ENCODE results near the gene EFNA5. TPM values are rescaled to one million over a fixed set of nuclear protein-coding genes. Genes with fewer than 3 reads are reported as not detected.

The EFNA5 gene
- total RNA-seq, 4 donors from 2014 or later, result 2.8 to 5.7 (median 3.7) TPM

GRCh38 chr5:107580889-107581820, 89.6 kb downstream of the EFNA5 start:
- H3K27ac ChIP-seq (replicated peaks in 1 of 4), result peak overlapping the region in 2 of 4 donors; percentile 14 to 36
- no peak for TF ChIP-seq POLR2A (IDR thresholded peaks at IDR 0.05; ENCODE audit: low read depth)
- TF ChIP-seq EP300 (IDR thresholded peaks at IDR 0.05), result no peak
- TF ChIP-seq POLR2AphosphoS5 (IDR thresholded peaks at IDR 0.05), result no peak
- TF ChIP-seq CTCF (IDR thresholded peaks at IDR 0.05), result no peak

GRCh38 chr5:107578051-107578635, 92.6 kb downstream of the EFNA5 start:
- Histone ChIP-seq H3K27ac (replicated peaks in 1 of 4) (no peak overlapping the region), H3K9me3 (no peaks in the 10 kb centered on the region)
- TF ChIP-seq EP300 (IDR thresholded peaks at IDR 0.05) (no peak), POLR2A (IDR thresholded peaks at IDR 0.05; ENCODE audit: low read depth) (no peak), CTCF (IDR thresholded peaks at IDR 0.05) (no peak), POLR2AphosphoS5 (IDR thresholded peaks at IDR 0.05) (no peak)

More at GRCh38 chr5:107580889-107581820, 89.6 kb downstream of the EFNA5 start:
- intact Hi-C loops (cut with DNase I), result no loop called here
- Histone ChIP-seq H3K36me3 (no peaks in the 10 kb centered on the region), H3K4me3 (no peak overlapping the region), H3K27me3 (no peaks in the 10 kb centered on the region), H3K4me1 (peaks cover 0 to 11% (median 0%) of the 10 kb centered on the region in 4 donors), H3K9me3 (no peaks in the 10 kb centered on the region)
- 69% methylated on average over 8 of the region's 8 CpGs for WGBS
- no peak for DNase-seq (ENCODE audit: extremely low spot score)

GRCh38 chr5:107577394-107577950, 93.3 kb downstream of the EFNA5 start:
- Histone ChIP-seq H3K9me3 (no peaks in the 10 kb centered on the region), H3K4me1 (peaks cover 0 to 15% (median under 1%) of the 10 kb centered on the region in 4 donors), H3K36me3 (no peaks in the 10 kb centered on the region), H3K27me3 (no peaks in the 10 kb centered on the region), H3K27ac (replicated peaks in 1 of 4) (no peak overlapping the region), H3K4me3 (no peak overlapping the region)
- no peak for TF ChIP-seq POLR2AphosphoS5 (IDR thresholded peaks at IDR 0.05)
- TF ChIP-seq EP300 (IDR thresholded peaks at IDR 0.05), result no peak
- no peak for TF ChIP-seq CTCF (IDR thresholded peaks at IDR 0.05)
- no peak for TF ChIP-seq POLR2A (IDR thresholded peaks at IDR 0.05; ENCODE audit: low read depth)
- intact Hi-C loops (cut with DNase I), result no loop called here
- 80% methylated on average over 8 of the region's 8 CpGs for WGBS
- no peak for DNase-seq (ENCODE audit: extremely low spot score)

More at GRCh38 chr5:107578051-107578635, 92.6 kb downstream of the EFNA5 start:
- no peaks in the 10 kb centered on the region for H3K27me3 ChIP-seq
- DNase-seq (ENCODE audit: extremely low spot score), result no peak
- H3K4me3 ChIP-seq, result no peak overlapping the region
- H3K4me1 ChIP-seq, result peaks cover 0 to 14% (median 0%) of the 10 kb centered on the region in 4 donors
- no peaks in the 10 kb centered on the region for H3K36me3 ChIP-seq
- intact Hi-C loops (cut with DNase I), result no loop called here
- WGBS, result 86% methylated on average over 4 of the region's 4 CpGs

GRCh38 chr5:107576736-107577393, 93.9 kb downstream of the EFNA5 start:
- no peak overlapping the region for H3K27ac ChIP-seq (replicated peaks in 1 of 4)
- peaks cover 4 to 15% (median 5%) of the 10 kb centered on the region in 4 donors for H3K4me1 ChIP-seq
- no peak overlapping the region for H3K4me3 ChIP-seq
- intact Hi-C loops (cut with DNase I), result no loop called here
- H3K27me3 ChIP-seq, result no peaks in the 10 kb centered on the region
- TF ChIP-seq CTCF (IDR thresholded peaks at IDR 0.05) (no peak), POLR2AphosphoS5 (IDR thresholded peaks at IDR 0.05) (no peak), EP300 (IDR thresholded peaks at IDR 0.05) (no peak), POLR2A (IDR thresholded peaks at IDR 0.05; ENCODE audit: low read depth) (no peak)
- H3K9me3 ChIP-seq, result no peaks in the 10 kb centered on the region
- DNase-seq (ENCODE audit: extremely low spot score), result no peak
- H3K36me3 ChIP-seq, result no peaks in the 10 kb centered on the region
- 88% methylated on average over 3 of the region's 3 CpGs for WGBS
